Measurements from ENCODE around the gene RANBP3.
A peak's percentile ranks its signal among the peaks of the same experiment; 100 is the strongest.
"Not testable (repeated sequence)": the region's sequence is repeated elsewhere in the genome, so short reads cannot be mapped to it uniquely, and the experiment has no call there.

Gene RANBP3

GRCh38 chr19:5882421-5882968, 95.4 kb downstream of the RANBP3 start:
- no peak for DNase-seq (ENCODE audit: low read depth)

GRCh38 chr19:5881543-5882299, 96.2 kb downstream of the RANBP3 start:
- DNase-seq (ENCODE audit: low read depth), result no peak

GRCh38 chr19:5880604-5881078, 97.3 kb downstream of the RANBP3 start:
- DNase-seq (ENCODE audit: low read depth), result peak; percentile 36

- no peak for DNase-seq (ENCODE audit: low read depth)
These were observed 97.7 kb downstream of the RANBP3 start for GRCh38 chr19:5880196-5880595.

GRCh38 chr19:5877882-5878281, 100.1 kb downstream of the RANBP3 start:
- no peak for DNase-seq (ENCODE audit: low read depth)

GRCh38 chr19:5877427-5877826, 100.5 kb downstream of the RANBP3 start:
- DNase-seq (ENCODE audit: low read depth), result no peak

- not testable (repeated sequence) for DNase-seq (ENCODE audit: low read depth)
These were observed 103.4 kb downstream of the RANBP3 start for GRCh38 chr19:5874496-5874895.

- no peak for DNase-seq (ENCODE audit: low read depth)
These were observed 104.2 kb downstream of the RANBP3 start for GRCh38 chr19:5873617-5874199.

- DNase-seq (ENCODE audit: low read depth), result no peak
These were observed 107.0 kb downstream of the RANBP3 start for GRCh38 chr19:5870986-5871394.

- no peak for DNase-seq (ENCODE audit: low read depth)
These were observed 110.5 kb downstream of the RANBP3 start for GRCh38 chr19:5867201-5868136.
